Measurements from ENCODE around the gene RFC1. TPM values are rescaled to one million over a fixed set of nuclear protein-coding genes. Genes with fewer than 3 reads are reported as not detected.

RFC1 gene
- polyA plus RNA-seq, 3 donors, result 8.7 to 15.0 (median 14.6) TPM

DNA sequence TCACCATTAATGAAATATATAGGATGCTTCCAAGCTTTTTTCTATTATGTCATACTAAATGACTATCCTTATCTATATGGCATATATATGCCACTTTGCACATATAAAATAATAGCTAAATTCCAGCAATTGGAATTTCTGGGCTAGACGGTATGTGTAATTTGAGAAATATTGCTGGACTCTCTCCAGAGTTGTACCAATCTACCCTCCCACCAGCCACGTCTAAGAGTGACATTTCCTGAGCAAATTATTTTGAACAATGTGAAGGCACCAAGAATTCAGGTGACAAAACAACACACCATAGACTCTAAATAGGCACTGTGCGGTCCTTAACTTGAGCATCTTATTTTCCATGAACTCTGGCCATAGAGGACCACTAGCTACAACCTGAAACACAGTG is 62.3 kb downstream of the RFC1 start:
- Mint-ChIP-seq H3K4me1 (no peaks in the 10 kb centered on the region), H3K36me3 (peaks cover 76 to 89% of the 10 kb centered on the region in 2 donors), H3K27ac (no peak overlapping the region), H3K27me3 (ENCODE audit: low read depth in 3 of 3) (no peaks in the 10 kb centered on the region), H3K9me3 (peaks cover 0 to 8% (median 0%) of the 10 kb centered on the region in 7 donors), H3K4me3 (no peak overlapping the region)
- TF ChIP-seq, protein P1, sequence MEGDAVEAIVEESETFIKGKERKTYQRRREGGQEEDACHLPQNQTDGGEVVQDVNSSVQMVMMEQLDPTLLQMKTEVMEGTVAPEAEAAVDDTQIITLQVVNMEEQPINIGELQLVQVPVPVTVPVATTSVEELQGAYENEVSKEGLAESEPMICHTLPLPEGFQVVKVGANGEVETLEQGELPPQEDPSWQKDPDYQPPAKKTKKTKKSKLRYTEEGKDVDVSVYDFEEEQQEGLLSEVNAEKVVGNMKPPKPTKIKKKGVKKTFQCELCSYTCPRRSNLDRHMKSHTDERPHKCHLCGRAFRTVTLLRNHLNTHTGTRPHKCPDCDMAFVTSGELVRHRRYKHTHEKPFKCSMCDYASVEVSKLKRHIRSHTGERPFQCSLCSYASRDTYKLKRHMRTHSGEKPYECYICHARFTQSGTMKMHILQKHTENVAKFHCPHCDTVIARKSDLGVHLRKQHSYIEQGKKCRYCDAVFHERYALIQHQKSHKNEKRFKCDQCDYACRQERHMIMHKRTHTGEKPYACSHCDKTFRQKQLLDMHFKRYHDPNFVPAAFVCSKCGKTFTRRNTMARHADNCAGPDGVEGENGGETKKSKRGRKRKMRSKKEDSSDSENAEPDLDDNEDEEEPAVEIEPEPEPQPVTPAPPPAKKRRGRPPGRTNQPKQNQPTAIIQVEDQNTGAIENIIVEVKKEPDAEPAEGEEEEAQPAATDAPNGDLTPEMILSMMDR (IDR thresholded peaks at IDR 0.05), result no peak
- no peak for DNase-seq
- no peaks in the 10 kb centered on the region for H3K79me2 ChIP-seq (ENCODE audit: insufficient read depth, low read length)
- H3K27ac ChIP-seq (ENCODE audit: low read depth in 1 of 2, low read length in 2 of 2), result no peak overlapping the region
- no peaks in the 10 kb centered on the region for H4K20me1 ChIP-seq (ENCODE audit: insufficient read depth, low read length)
- no peaks in the 10 kb centered on the region for H3K9me3 ChIP-seq (replicated peaks in 1 of 2; ENCODE audit: control insufficient read depth in 1 of 2, insufficient read depth in 1 of 2, low read length in 2 of 2)
- H3K9ac ChIP-seq (ENCODE audit: insufficient read depth, low read length, poor library complexity, severe bottlenecking), result no peak overlapping the region
- peaks cover 75 to 96% of the 10 kb centered on the region in 2 donors for H3K36me3 ChIP-seq (replicated peaks in 1 of 2; ENCODE audit: control insufficient read depth in 1 of 2, insufficient read depth in 2 of 2, low read length in 2 of 2)
- H3K4me1 ChIP-seq (ENCODE audit: control insufficient read depth in 1 of 2, insufficient read depth in 2 of 2, low read length in 2 of 2), result no peaks in the 10 kb centered on the region
- no peak overlapping the region for H2AFZ ChIP-seq (ENCODE audit: insufficient read depth, low read depth, low read length, poor library complexity, severe bottlenecking)
- intact Hi-C loops (cut with micrococcal nuclease), result no loop called here
- 100% methylated on average over 1 of the region's 3 CpGs for WGBS (ENCODE audit: insufficient coverage)
- H3K27me3 ChIP-seq (ENCODE audit: control insufficient read depth in 2 of 2, insufficient read depth in 2 of 2, low read length in 2 of 2), result no peaks in the 10 kb centered on the region
- no peak overlapping the region for H3K4me3 ChIP-seq (replicated peaks in 1 of 3; ENCODE audit: low read depth in 2 of 3, low read length in 3 of 3)
- no peak overlapping the region for H3K4me2 ChIP-seq (replicated peaks; ENCODE audit: extremely low read depth, low read length, poor library complexity, severe bottlenecking)

DNA sequence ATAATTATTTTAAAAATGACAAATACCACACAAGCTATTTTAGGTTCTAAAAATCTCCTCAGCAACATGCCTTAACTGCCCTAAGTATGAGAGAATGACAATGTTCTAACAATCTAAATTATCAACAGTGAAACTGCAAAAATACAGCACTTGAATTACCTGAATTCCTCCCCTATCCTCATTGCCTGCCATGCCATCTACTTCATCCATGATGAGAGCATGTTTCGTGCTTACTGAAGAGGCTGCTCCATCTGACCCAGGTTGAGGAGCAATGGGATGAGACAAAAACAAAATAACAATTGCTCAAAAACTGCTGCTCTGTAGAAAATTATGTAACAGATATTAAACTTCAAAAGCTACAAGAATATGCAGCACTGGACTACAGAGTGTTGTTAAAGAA is 63.3 kb downstream of the RFC1 start:
- Histone ChIP-seq H3K4me2 (replicated peaks; ENCODE audit: extremely low read depth, low read length, poor library complexity, severe bottlenecking) (no peak overlapping the region), H3K27me3 (ENCODE audit: control insufficient read depth in 2 of 2, insufficient read depth in 2 of 2, low read length in 2 of 2) (no peaks in the 10 kb centered on the region), H2AFZ (ENCODE audit: insufficient read depth, low read depth, low read length, poor library complexity, severe bottlenecking) (no peak overlapping the region), H3K79me2 (ENCODE audit: insufficient read depth, low read length) (no peaks in the 10 kb centered on the region), H3K36me3 (replicated peaks in 1 of 2; ENCODE audit: control insufficient read depth in 1 of 2, insufficient read depth in 2 of 2, low read length in 2 of 2) (peaks cover 72 to 96% of the 10 kb centered on the region in 2 donors), H4K20me1 (ENCODE audit: insufficient read depth, low read length) (no peaks in the 10 kb centered on the region), H3K9me3 (replicated peaks in 1 of 2; ENCODE audit: control insufficient read depth in 1 of 2, insufficient read depth in 1 of 2, low read length in 2 of 2) (peaks cover 0 to 4% of the 10 kb centered on the region in 2 donors), H3K9ac (ENCODE audit: insufficient read depth, low read length, poor library complexity, severe bottlenecking) (no peak overlapping the region), H3K4me3 (replicated peaks in 1 of 3; ENCODE audit: low read depth in 2 of 3, low read length in 3 of 3) (no peak overlapping the region), H3K4me1 (ENCODE audit: control insufficient read depth in 1 of 2, insufficient read depth in 2 of 2, low read length in 2 of 2) (no peaks in the 10 kb centered on the region), H3K27ac (ENCODE audit: low read depth in 1 of 2, low read length in 2 of 2) (no peak overlapping the region)
- peak overlapping the region in 1 of 7 donors; percentile 22 for H3K27ac Mint-ChIP-seq
- peaks cover 77 to 89% of the 10 kb centered on the region in 2 donors for H3K36me3 Mint-ChIP-seq
- H3K4me1 Mint-ChIP-seq, result no peaks in the 10 kb centered on the region
- peaks cover 0 to 8% (median 2%) of the 10 kb centered on the region in 7 donors for H3K9me3 Mint-ChIP-seq
- TF ChIP-seq, protein P1 (IDR thresholded peaks at IDR 0.05), result no peak
- whole genome bisulfite sequencing (ENCODE audit: insufficient coverage), result no CpG with 5 or more reads among the region's 1 CpG
- no peak for DNase-seq
- H3K27me3 Mint-ChIP-seq (ENCODE audit: low read depth in 3 of 3), result no peaks in the 10 kb centered on the region
- intact Hi-C loops (cut with micrococcal nuclease), result no loop called here
- H3K4me3 Mint-ChIP-seq, result no peak overlapping the region

Measured in CD14-positive monocyte (primary cell).